Stimulated activated CD8-positive, alpha-beta memory T cell treated with anti-CD3 and anti-CD28 coated beads, Interleukin-12 subunit alpha, Interleukin-12 subunit beta, amount 100 ng/mL, for 24 hours (primary cell): ENCODE measurements around the gene LAMA1.

Experiments used
- DNase-seq: peaks from one replicate; pipeline ENCODE4 v3.0.0-alpha.2; 2020; ENCODE audit errors: extremely low read depth

The LAMA1 gene

GRCh38 chr18:7112936-7113335 is 4.7 kb downstream of the LAMA1 start:
- no peak for DNase-seq

- DNase-seq = no peak
Observed at GRCh38 chr18:7111134-7111533, 6.5 kb downstream of the LAMA1 start.

GRCh38 chr18:7105943-7106342 is 11.7 kb downstream of the LAMA1 start:
- DNase-seq = no peak

GRCh38 chr18:7105268-7105667 is 12.3 kb downstream of the LAMA1 start:
- no peak for DNase-seq

GRCh38 chr18:7104649-7105048 is 12.9 kb downstream of the LAMA1 start:
- no peak for DNase-seq

- DNase-seq = no peak
Observed at GRCh38 chr18:7102131-7102530, 15.5 kb downstream of the LAMA1 start.

GRCh38 chr18:7096838-7097237 is 20.8 kb downstream of the LAMA1 start:
- DNase-seq = no peak

GRCh38 chr18:7094427-7094826 is 23.2 kb downstream of the LAMA1 start:
- no peak for DNase-seq

GRCh38 chr18:7090771-7091170 is 26.8 kb downstream of the LAMA1 start:
- DNase-seq = no peak

- DNase-seq = no peak
Observed at GRCh38 chr18:7089369-7089768, 28.2 kb downstream of the LAMA1 start.

- DNase-seq = no peak
Observed at GRCh38 chr18:7084080-7085065, 33.2 kb downstream of the LAMA1 start.

- DNase-seq = no peak
Observed at GRCh38 chr18:7082671-7083070, 34.9 kb downstream of the LAMA1 start.

GRCh38 chr18:7079231-7079630 is 38.4 kb downstream of the LAMA1 start:
- no peak for DNase-seq

- DNase-seq = no peak
Observed at GRCh38 chr18:7072593-7072992, 45.0 kb downstream of the LAMA1 start.

GRCh38 chr18:7071600-7071999 is 46.0 kb downstream of the LAMA1 start:
- no peak for DNase-seq

- DNase-seq = no peak
Observed at GRCh38 chr18:7070466-7070865, 47.1 kb downstream of the LAMA1 start.

- DNase-seq = no peak
Observed at GRCh38 chr18:7068871-7069590, 48.6 kb downstream of the LAMA1 start.

GRCh38 chr18:7066965-7067555 is 50.5 kb downstream of the LAMA1 start:
- no peak for DNase-seq

- no peak for DNase-seq
Observed at GRCh38 chr18:7065736-7066135, 51.9 kb downstream of the LAMA1 start.

- no peak for DNase-seq
Observed at GRCh38 chr18:7064346-7064745, 53.3 kb downstream of the LAMA1 start.

- DNase-seq = no peak
Observed at GRCh38 chr18:7062811-7063210, 54.8 kb downstream of the LAMA1 start.

GRCh38 chr18:7062236-7062635 is 55.4 kb downstream of the LAMA1 start:
- DNase-seq = no peak

- no peak for DNase-seq
Observed at GRCh38 chr18:7059276-7059675, 58.3 kb downstream of the LAMA1 start.
